Pancreas (tissue), 10 donors: Measurements from ENCODE around the gene SDK1. TPM values are rescaled to one million over a fixed set of nuclear protein-coding genes. Genes with fewer than 3 reads are reported as not detected.
"Not testable (repeated sequence)": the region's sequence is repeated elsewhere in the genome, so short reads cannot be mapped to it uniquely, and the experiment has no call there.

ENCODE experiments used
- ATAC-seq, 4 donors: fragments of 200-7000 bp; cut with Tn5 transposase; one replicate each; pipeline versions ENCODE4 v1.8.0 to v1.9.1; 2020; ENCODE audit warnings: mild to moderate bottlenecking in 4 of 4, moderate library complexity in 4 of 4
- DNase-seq, 6 donors: peaks; one replicate each; pipeline ENCODE4 v3.0.0-alpha.2; 2020
- FAIRE-seq: peaks from 2 replicates; lab custom pipeline; 2012; peaks lifted over from hg19 to GRCh38; lab: Jason Lieb, UNC
- H3K27ac ChIP-seq, 4 donors: fragments of 200-600 bp; sonication (generic); 1 replicate in 3 of 4; 2 replicates in 1 of 4; pipeline versions ENCODE4 v1.5.0 to v1.8.0; 2020
- H3K27me3 ChIP-seq, 4 donors: fragments of 200-600 bp; one replicate each; pipeline ENCODE4 v1.8.0; 2021
- H3K36me3 ChIP-seq, 3 donors: fragments of 200-600 bp; sonication (generic) in 1 of 3; one replicate each; pipeline versions ENCODE4 v1.5.0 to v1.8.0; 2020 to 2021
- H3K4me1 ChIP-seq, 3 donors: fragments of 200-600 bp; one replicate each; pipeline ENCODE4 v1.8.0; 2021
- H3K4me3 ChIP-seq, 4 donors: fragments of 200-600 bp; sonication (generic) in 2 of 4; one replicate each; pipeline versions ENCODE4 v1.5.0 to v1.8.0; 2020 to 2021
- H3K9me3 ChIP-seq, 4 donors: fragments of 200-600 bp; one replicate each; pipeline ENCODE4 v1.8.0; 2021
- CTCF ChIP-seq, 4 donors: fragments of 200-600 bp; sonication (generic) in 3 of 4; IDR thresholded peaks; one replicate each; pipeline versions ENCODE4 v1.5.0 to v1.8.0; 2021; ENCODE audit warnings: antibody characterized with exemption in 4 of 4
- WGBS, 2 donors: extraction: QIAGEN DNeasy Blood & Tissue Kit; methylation state at CpG; one replicate each; pipeline ENCODE4 v1.1.7; 2013; 5-methylcytosine and 5-hydroxymethylcytosine counted together
- intact Hi-C, 3 donors: fragments of 100-400 bp; cut with DNase I; formaldehyde crosslinking; loops; one replicate each; pipeline versions ENCODE4 v1.11.1 to v1.14.2; 2022
- polyA plus RNA-seq, 2 donors: library from polyadenylated mRNA; stranded (reverse); fragments of 200-250 nt; gene quantifications; one replicate each; pipeline ENCODE4 v1.2.3, GENCODE V29; 2013
- total RNA-seq, 6 donors: library from RNA; stranded (reverse); fragmentation: NEBNext Ultra II Directional in 4 of 6; extraction: Animal tissue kit (Norgen Biotek cat#: 25700) in 4 of 6; gene quantifications; one replicate each; pipeline versions ENCODE4 v1.2.1 to v1.2.4, GENCODE V29; 2021 to 2023
- donor health status: healthy with polysubstance abuse.
- donor health status: DM: no; HTN: no; CAD: no; lungs with moderate emphysema.
- donor health status: DM: no; HTN: no; CAD: no.
- donor health status: control.
- donor health status: control.
- donor health status: Bipolar disorder and iron deficiency.
- donor health status: DM: yes; HTN: yes; CAD: no.
- donor health status: DM: no; HTN: no; CAD: no.
- donor health status: DM: no; HTN: no; CAD: no.
- donor health status: DM: yes; HTN: yes; CAD: no.

SDK1 gene
- total and polyA plus RNA-seq, 8 donors = 10.8 to 30.8 (median 19.8) TPM

DNA sequence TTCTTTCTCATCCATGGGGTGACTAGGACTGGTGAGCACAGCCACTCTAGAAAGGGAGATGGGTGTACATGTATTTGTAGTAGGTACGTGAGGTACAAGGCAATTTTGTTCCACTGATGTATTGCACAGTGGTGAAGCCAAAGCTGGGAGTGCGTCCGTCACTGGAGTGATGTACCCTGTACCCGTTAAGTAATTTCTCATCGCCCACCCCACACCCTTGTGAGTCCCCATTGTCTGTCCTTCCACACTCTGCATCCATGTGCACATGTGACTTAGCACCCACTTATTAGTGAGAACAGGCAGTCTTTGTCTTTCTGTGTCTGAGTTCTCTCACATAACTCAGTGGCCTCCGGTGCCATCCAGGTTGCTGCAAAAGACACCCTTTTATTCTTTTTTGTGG, 658.3 kb downstream of the SDK1 start:
- TF ChIP-seq CTCF (IDR thresholded peaks at IDR 0.05) = no peak
- intact Hi-C loops = no loop called here
- FAIRE-seq = no peak
- H3K4me1 ChIP-seq = peaks cover 0 to 13% (median 8%) of the 10 kb centered on the region in 3 donors
- no peaks in the 10 kb centered on the region for H3K36me3 ChIP-seq
- ATAC-seq = no peak
- 96 to 99% methylated on average over 6 of the region's 6 CpGs for WGBS, 2 donors
- no peak overlapping the region for H3K4me3 ChIP-seq
- H3K27ac ChIP-seq = no peak overlapping the region
- no peaks in the 10 kb centered on the region for H3K27me3 ChIP-seq
- no peak for DNase-seq
- H3K9me3 ChIP-seq = no peaks in the 10 kb centered on the region

- FAIRE-seq = no peak
- WGBS, 2 donors = 93 to 95% methylated on average over 11 of the region's 11 CpGs
- intact Hi-C loops = no loop called here
Observed at GRCh38 chr7:3960050-3960763, 659.2 kb downstream of the SDK1 start.

DNA sequence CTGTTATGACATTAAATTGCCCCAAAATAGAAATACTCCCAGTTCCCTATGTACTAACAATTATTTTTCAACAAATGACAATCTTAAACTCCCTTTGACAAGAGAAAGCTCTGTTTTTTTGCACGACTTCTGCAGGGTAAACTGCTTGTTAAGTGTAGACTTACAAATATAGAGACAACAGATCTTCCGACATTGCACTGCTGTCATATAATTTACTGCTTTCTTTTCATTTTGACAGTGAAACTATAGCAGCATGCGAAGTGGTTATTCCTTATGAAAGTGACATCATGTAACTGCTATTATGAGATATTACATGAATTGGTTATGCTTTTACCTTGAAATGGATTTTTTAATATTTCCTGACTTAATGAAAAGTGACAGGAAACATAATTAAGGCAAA, 659.9 kb downstream of the SDK1 start:
- FAIRE-seq = no peak
- Histone ChIP-seq H3K36me3 (no peaks in the 10 kb centered on the region), H3K27me3 (no peaks in the 10 kb centered on the region)

More at GRCh38 chr7:3960050-3960763, 659.2 kb downstream of the SDK1 start:
- no peak for DNase-seq
- no peaks in the 10 kb centered on the region for H3K36me3 ChIP-seq
- TF ChIP-seq CTCF (IDR thresholded peaks at IDR 0.05) = no peak
- ATAC-seq = no peak
- H3K9me3 ChIP-seq = no peaks in the 10 kb centered on the region
- H3K27me3 ChIP-seq = no peaks in the 10 kb centered on the region
- no peak overlapping the region for H3K27ac ChIP-seq
- H3K4me3 ChIP-seq = no peak overlapping the region
- peaks cover 6 to 13% (median 12%) of the 10 kb centered on the region in 3 donors for H3K4me1 ChIP-seq

DNA sequence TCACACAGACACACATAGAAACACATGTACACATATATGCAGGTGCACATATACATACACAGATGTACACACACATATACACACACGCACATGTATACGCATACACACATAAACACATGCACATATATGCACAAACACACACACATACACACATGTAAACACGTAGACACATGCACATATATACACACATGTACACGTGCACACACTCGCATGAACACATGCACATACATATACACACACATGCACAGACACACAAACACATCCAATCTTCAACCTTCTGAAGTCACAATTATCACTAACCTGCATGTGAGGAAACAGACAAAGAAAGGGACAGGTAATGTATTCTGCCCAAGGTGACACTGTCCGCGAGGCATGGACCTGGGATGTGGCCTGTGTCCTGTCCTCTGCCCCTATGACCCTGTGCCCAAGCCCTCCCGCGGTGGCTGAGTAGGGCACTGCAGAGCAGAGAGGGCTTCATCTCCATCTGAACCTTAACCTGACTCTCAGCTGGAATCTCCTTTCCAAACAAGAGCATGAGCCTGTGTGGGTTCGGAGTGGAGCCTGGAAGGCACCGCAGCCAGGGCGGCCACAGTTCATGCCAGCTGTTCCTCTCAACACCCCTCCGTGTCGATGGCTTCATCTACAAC, 660.9 kb downstream of the SDK1 start:
- Histone ChIP-seq H3K4me1 (peaks cover 16 to 24% (median 17%) of the 10 kb centered on the region in 3 donors), H3K4me3 (no peak overlapping the region), H3K36me3 (no peaks in the 10 kb centered on the region), H3K9me3 (no peaks in the 10 kb centered on the region), H3K27ac (no peak overlapping the region), H3K27me3 (no peaks in the 10 kb centered on the region)
- intact Hi-C loops = no loop called here
- DNase-seq (no peak), FAIRE-seq (no peak), ATAC-seq (no peak)
- 95 to 96% methylated on average over 14 of the region's 14 CpGs for WGBS, 2 donors
- no peak for TF ChIP-seq CTCF (IDR thresholded peaks at IDR 0.05)

More for the DNA sequence above, 659.9 kb downstream of the SDK1 start:
- Histone ChIP-seq H3K9me3 (no peaks in the 10 kb centered on the region), H3K27ac (no peak overlapping the region), H3K4me1 (peaks cover 12 to 18% (median 17%) of the 10 kb centered on the region in 3 donors), H3K4me3 (no peak overlapping the region)
- 92 to 95% methylated on average over 3 of the region's 3 CpGs for WGBS, 2 donors
- no peak for ATAC-seq
- intact Hi-C loops = no loop called here
- TF ChIP-seq CTCF (IDR thresholded peaks at IDR 0.05) = no peak
- no peak for DNase-seq

DNA sequence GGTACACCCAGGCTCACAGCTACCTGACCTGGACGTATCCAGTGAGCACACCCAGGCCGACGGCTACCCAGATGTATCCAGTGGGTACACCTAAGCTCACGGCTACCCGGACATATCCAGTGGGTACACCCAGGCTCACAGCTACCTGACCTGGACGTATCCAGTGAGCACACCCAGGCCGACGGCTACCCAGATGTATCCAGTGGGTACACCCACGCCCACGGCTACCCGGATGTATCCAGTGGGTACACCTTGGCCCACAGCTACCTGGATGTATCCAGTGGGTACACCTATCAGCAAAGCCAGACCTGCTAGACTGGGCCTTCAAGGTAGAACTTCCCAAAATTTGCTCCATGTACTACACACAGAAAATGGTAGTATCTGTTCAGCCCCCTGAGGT, 662.7 kb downstream of the SDK1 start:
- intact Hi-C loops, H3K36me3 ChIP-seq, DNase-seq, FAIRE-seq, H3K9me3 ChIP-seq, H3K27me3 ChIP-seq, ATAC-seq, H3K27ac ChIP-seq, H3K4me3 ChIP-seq: not testable (repeated sequence)
- WGBS, 2 donors = 97% methylated on average over 11 of the region's 11 CpGs
- peaks cover 9 to 25% (median 17%) of the 10 kb centered on the region in 3 donors for H3K4me1 ChIP-seq
